Gastrocnemius medialis (tissue), 4 donors: ENCODE data around the gene ADCY5.

Source experiments
- POLR2A ChIP-seq, 2 donors: fragments of 450-650 bp; IDR thresholded peaks; one replicate each; pipeline ENCODE4 v1.6.1; 2017; ENCODE audit warnings: antibody characterized with exemption in 2 of 2, mild to moderate bottlenecking in 2 of 2, moderate library complexity in 2 of 2
- TF ChIP-seq, protein P1 (sequence below), 5 experiments: fragments of 450-650 bp in 3 of 5; fragments of 200-600 bp in 2 of 5; sonication (generic) in 2 of 5; IDR thresholded peaks in 4 of 5; conservative IDR thresholded peaks in 1 of 5; 1 replicate in 4 of 5; 2 replicates in 1 of 5; pipeline ENCODE4 v1.5.1; 2016 to 2019; ENCODE audit warnings: antibody characterized with exemption in 5 of 5, mild to moderate bottlenecking in 3 of 5, moderate library complexity in 3 of 5

DNA sequence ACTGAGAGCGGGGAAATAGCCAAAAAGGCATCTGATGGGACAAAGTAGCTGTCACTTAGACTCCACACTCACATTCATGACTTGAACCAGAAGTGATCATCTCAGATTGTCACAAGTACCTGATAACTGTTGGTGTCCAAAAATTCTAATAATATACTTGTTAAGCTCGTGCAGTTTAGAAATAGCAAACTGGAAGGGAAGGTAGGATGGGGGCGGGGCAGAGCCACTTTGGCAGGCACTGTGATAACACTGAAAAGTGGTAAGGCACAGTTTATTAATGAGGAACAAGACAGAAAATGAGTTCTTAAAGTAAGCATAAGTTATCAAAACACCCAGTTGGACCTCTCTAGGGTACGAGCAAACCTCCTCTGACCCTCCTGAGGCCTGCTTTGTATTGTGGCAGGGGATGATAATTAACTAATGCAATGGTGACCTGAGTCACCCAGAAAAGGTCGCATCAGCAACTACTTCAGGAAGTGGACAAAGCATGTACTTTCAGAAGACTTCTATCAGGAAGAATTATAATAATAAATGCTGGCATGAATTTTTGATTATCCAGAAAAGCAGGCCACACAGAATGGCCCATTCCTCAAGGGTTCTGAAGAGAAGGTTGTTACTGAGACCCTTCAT lies 54.4 kb downstream of the ADCY5 start:
- no peak for TF ChIP-seq POLR2A (IDR thresholded peaks at IDR 0.05)
- TF ChIP-seq, protein P1, sequence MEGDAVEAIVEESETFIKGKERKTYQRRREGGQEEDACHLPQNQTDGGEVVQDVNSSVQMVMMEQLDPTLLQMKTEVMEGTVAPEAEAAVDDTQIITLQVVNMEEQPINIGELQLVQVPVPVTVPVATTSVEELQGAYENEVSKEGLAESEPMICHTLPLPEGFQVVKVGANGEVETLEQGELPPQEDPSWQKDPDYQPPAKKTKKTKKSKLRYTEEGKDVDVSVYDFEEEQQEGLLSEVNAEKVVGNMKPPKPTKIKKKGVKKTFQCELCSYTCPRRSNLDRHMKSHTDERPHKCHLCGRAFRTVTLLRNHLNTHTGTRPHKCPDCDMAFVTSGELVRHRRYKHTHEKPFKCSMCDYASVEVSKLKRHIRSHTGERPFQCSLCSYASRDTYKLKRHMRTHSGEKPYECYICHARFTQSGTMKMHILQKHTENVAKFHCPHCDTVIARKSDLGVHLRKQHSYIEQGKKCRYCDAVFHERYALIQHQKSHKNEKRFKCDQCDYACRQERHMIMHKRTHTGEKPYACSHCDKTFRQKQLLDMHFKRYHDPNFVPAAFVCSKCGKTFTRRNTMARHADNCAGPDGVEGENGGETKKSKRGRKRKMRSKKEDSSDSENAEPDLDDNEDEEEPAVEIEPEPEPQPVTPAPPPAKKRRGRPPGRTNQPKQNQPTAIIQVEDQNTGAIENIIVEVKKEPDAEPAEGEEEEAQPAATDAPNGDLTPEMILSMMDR (IDR thresholded peaks at IDR 0.05 in 4 of 5, conservative IDR thresholded peaks at IDR 0.05 in 1 of 5) = no peak
